Limb (tissue), 2 donors: Measurements from ENCODE around the gene TMEM225B.
"Not testable (repeated sequence)": the region's sequence is repeated elsewhere in the genome, so short reads cannot be mapped to it uniquely, and the experiment has no call there.

Experiments
- DNase-seq, 2 donors: peaks; one replicate each; pipeline ENCODE4 v3.0.0-alpha.2; 2016; ENCODE audit errors: extremely low spot score in 2 of 2

The TMEM225B gene

DNA sequence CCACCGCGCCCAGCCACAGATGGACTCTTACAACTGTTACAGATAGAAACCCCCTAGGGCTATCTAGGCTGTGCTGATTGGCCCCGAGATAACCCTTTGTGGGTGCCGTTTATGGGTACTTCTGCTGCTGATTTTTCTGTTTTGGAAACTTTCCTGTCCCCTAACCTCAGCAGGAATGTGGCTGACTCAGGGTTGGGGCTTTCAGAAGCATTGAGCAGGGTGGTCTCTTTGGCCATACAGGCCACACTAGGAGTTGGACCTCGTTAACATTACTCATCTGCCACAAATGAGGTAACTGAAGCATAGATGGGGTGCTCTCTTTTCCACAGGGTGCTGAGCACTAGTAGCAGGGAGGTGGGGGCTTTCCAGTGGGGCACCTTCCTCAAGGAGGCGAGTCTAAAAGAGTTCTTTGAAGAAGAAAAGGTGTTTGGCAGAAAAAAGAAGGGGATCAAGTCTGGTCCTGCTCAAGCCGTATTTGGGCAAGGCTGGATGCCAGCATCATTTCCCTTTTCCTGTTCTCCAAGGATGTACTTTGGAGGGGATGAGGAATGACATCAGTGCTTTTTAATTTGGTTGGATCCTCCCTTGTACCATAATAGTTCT is 25.1 kb downstream of the TMEM225B start:
- DNase-seq, result no peak

DNA sequence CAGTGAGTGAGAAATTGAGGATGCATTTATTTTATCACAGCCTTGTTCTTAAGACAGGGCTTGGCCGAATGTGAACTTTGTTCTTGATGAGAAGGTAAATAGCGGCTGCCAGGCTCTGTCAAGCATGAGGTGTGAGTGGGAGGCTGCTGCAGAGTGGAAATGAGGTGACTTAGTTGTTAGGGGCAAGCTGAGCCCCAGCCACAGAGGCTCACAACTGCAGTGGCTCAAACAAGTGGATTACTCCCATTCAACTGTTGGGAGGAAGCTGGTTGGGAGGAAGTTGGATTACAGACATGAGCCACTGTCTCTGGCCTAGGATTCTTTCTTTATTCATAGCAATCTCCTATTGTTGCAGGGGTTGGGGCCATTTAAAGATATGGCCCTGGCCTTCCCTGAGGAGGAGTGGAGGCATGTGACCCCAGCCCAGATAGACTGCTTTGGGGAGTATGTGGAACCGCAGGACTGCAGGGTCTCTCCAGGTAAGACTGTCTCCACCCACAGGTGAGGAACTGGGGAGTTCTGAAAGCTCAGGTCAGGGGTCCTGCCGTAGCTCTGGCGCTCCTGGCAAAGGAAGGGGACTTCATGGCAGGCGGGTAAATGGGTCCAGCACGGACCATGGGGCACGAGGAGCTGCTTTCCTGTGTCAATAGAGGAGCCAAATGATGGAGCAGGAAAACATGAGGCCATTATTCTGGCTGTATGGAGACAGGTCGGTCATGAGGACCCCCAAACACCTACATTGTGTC is 25.8 kb downstream of the TMEM225B start:
- DNase-seq, result no peak

DNA sequence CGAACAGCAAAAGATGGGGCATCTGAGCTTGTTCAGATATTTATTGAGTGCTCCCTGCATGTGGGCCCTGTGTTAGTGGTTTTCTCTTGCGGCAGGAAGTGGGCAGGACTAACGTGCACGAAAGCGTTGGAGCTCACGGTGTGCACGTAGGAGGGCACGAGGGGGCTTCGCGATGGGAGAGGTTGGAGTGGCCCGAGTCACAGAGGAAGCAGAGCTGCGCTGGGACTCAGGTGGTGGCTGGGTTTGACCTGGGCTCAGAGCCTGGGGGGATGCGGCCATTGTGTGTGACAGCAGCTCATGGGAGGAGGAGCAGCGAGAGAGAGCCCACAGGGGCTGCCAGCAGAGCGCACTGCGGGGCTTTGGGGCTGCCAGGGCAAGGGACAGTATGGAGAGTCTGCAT is 26.4 kb downstream of the TMEM225B start:
- DNase-seq, result no peak

DNA sequence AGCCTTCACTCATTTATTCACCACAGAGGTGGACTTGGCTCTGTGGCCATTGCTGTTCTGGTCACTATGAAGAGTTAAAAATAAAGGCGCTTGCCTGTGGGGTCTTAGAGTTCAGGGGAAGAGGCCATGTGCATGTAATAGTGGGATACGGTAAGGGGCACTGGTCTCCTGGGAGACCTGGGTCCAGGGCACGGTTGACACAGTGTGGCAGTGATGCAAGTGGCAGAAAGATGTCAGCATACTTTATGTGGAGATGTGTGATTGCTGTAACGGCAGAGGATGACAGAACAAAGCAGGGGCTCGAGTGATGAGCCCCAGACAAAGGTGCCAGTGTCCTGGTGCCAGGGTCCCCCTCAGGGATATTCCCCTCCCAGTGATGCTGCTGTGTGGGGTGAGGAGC is 27.3 kb downstream of the TMEM225B start:
- no peak for DNase-seq

DNA sequence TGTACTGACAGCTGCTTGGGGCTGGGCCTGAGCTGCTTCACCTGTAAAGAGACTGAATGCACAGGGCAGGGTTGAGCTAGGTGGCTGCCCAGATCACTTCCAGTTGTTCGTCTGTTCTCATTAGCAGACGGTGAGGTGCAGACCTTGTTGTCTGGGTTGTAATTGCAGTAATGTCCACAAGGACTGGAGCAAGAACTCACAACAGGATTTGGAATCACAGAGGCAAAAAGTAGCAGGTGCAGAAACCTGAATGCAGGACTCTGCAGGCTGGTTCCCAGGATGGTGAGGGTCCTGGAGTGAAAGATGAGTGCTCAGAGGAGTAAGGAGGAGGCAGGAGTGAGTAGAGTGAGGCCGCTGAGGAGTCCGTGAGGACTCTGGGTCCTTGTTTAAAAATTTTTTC is 27.9 kb downstream of the TMEM225B start:
- no peak for DNase-seq

DNA sequence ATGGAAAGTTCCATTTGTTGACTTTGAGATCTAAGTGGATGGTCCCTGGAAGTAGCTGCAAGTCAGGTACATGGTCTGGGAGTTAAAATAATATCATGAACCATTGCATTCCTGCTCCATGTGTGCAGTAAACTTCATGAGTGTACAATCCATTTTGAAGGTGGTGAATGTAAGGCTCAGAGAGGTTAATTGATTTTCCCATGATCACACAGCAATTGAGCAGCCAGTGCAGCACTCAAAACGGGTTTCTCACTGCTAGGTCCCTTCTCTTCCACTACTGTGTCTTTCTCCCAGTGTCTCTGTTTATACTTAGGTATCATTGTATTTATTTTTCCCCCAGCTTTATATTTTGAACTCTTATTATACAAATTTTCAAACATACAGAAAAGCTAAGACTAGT is 28.6 kb downstream of the TMEM225B start:
- DNase-seq, result no peak

DNA sequence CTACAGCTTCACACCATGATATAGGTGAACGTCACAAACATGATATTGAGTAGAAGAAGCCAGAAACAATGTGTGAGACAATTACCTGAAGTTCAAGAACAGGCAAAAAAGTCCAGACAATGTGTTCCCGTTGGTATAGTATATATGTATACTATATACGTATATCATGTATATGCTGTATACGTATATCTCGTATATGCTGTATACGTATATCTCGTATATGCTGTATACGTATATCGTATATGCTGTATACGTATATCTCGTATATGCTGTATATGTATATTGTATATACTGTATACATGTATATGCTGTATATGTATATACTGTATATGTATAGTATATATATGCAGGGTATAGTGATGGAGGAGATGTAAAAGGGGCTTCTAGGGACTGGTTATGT is 29.4 kb downstream of the TMEM225B start:
- no peak for DNase-seq

DNA sequence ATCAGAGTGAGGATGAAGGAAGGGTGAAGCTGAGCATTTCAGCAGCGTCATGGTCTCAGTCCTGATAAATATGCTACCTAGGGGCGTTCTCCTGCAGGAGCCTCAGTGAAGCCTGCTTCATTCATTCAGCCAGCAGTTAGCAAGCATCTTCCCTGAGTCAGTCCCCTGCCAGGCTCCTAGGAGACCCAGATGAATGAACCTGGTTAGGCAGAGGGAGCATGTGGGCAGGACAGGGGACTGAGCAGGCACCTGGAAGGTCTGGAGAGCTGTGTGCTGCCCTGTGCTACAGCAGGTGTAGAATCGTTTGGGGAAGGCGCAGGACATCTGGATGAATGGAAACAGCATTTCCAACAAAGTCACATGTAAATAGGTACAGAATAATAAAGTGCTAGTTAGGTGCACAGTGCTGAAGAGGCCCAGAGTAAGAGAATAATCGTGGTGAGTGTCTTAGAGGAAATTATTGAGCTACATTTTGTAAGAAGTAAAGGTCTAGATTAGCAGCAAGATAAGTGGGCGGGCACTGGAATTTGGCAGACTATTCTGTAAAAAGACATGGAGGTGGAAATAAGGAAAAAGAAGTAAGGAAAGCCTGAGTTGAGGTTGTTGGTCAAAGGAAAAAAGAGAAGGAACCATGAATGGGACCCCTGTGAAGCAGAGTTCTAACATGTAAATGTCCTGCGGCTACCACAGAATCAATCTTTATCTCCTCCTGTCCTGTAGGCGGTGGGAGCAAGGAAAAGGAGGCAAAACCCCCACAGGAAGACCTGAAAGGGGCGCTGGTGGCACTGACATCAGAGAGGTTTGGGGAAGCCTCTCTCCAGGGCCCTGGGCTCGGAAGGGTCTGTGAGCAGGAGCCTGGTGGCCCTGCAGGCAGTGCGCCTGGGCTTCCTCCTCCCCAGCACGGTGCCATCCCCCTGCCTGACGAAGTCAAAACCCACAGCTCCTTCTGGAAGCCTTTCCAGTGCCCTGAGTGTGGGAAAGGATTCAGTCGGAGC is 30.7 kb downstream of the TMEM225B start:
- DNase-seq, result no peak

DNA sequence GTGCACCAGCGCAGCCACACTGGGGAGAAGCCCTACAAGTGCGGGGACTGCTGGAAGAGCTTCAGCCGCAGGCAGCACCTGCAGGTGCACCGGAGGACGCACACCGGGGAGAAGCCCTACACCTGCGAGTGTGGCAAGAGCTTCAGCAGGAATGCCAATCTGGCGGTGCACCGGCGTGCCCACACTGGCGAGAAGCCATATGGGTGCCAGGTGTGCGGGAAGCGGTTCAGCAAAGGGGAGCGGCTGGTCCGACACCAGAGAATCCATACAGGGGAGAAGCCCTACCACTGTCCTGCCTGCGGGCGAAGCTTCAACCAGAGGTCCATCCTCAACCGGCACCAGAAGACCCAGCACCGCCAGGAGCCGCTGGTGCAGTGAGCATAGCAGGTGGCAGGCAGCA is 31.6 kb downstream of the TMEM225B start:
- DNase-seq, result no peak

DNA sequence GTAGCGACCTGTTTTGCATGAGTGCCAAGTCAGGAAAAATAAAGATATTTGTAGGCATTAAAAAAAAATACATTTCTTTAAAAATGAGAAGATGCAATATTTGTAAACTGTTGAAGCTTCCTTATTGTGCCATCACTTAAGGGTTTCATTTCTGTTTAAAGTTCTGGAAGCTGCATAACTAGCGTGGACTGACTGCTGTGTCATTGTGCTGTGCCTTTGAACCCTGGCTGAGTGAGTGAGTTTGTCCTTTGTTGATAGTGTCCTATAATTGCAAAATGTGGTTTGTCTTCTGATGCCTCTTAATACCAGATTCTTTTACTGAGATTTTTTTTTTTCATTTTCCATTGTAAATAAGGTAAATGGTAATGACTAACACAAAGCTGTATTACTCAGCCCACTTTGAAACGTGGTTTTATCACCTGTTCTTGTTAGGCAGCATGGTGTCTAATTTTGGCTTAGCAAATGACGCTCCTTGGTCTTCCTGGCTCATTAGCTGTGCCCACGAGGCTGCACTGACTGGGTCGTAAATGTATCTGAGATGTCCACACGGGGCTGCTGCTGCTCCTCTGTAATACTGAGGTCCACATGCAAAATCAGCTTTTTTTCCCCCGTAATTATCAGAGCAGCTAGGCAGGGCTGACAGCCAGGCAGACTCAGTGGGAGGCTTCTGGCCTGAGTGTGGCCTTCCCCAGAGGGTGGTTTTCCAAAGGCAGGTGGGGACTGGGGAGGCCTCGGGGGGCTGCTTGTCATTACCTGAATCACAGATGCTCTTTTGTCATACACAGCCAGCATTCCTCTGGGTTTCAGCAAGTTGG is 33.4 kb downstream of the TMEM225B start:
- no peak for DNase-seq

DNA sequence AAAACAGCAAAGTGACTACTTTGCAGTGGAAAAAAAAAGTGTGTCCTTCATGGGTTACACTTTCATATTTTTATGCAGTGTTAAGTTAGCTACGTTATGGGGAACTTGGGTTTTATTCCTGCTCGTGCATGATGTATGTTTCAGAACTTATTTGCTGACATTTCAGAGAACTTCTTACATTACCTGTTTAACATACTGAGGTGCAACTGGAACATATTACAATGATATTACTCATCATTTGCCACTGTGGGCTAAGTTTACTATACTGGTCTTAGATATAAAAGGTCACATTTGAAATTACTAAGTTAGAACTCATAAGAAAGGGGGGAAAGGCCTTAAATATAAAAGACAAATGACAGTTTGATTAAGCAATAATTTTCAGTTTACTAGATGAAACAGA is 39.3 kb downstream of the TMEM225B start:
- not testable (repeated sequence) for DNase-seq

DNA sequence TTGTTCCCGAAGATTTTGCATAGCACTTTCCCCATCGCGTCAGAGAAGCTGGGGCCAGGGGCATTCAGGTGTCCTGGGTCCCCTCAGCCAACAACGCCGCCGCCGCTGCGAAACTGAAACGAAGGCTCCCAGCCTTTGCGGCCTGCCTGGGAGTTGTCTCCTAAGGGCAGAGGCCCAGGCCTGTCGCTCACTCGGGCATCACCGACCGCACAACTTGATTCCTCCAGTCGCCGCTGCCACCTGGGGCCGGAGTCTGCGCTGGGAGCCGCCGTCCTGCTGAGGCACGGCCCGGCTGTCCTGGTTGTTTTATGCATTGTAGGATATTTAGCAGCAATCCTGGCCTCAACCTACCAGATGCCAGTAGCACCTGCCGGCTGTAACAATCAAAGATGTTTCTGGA is 40.7 kb downstream of the TMEM225B start:
- DNase-seq, result no peak

DNA sequence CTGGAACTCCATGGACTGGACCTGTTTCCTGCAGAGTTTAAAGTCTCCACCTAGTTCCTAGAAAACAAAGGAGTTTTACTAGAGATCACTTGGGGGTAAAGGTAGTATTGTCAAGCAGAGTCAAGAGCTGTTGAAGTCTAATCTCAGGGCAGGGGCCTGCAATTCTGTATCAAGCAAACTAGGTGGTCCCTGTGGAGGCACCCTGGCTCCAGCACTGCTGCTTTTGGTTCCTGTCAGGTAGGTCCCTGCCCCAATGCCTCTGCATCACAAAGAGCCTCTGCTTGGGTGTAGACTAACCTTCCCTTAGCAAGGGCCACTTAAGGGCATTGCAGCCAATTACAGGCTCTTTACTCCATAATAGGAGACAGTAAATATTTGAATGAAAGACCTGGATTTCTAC is 41.2 kb downstream of the TMEM225B start:
- DNase-seq, result no peak

DNA sequence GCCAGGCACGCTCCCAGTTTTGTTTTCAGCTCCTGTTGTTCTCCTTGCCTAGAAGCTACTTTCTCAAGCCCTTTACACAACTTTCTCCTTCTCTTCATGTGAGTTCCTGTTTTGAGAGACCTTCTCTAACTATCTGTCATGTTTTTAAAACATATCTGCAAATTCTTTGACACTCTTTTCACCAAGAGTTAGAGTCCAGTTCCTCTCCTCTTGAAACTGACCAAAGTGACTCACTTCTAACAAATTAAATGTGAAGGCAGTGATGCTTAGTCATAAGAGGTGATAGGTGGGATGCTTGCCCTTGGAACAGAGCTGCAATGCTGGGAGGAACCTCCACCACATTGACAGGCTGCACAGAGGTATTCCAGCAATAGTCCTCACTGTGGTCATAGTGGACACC is 44.0 kb downstream of the TMEM225B start:
- DNase-seq, result no peak

DNA sequence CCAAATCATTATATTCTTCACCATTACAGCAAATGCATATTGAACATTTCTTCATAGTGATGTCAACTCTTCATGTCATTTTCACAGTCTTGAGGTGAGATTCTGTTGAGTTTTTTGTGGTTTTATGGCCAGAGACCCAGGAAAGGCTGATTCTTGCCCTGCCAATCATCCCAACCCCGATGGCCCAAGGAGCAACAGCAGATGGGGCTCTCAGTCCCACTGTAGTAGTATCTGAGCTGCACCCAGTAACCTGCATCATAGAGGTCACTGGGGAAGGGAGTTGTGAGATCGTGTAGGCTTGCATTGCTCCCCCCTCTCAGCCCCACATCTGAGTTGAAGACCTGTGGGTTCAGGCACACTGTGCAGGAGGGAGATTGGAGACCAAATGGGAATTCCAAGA is 45.4 kb downstream of the TMEM225B start:
- no peak for DNase-seq

DNA sequence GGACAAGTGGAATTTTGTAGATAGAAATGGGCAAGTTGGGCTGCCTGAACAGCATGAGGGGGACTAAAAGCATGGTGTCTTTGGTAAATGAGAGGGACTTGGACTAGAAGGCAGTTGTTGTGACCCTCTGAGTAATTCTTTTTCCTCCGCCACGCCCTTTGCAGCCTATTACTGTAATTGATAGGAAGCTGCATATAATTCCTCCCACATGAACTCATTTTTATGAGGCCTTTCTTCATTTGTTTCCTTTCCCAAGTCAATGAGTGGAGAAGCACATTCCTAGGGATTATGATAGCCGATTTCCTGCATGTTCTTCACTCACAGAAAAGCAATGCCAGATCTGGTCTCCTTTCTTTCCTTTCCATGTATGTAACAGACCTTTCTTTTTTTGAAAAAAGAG is 46.4 kb downstream of the TMEM225B start:
- DNase-seq, result no peak

DNA sequence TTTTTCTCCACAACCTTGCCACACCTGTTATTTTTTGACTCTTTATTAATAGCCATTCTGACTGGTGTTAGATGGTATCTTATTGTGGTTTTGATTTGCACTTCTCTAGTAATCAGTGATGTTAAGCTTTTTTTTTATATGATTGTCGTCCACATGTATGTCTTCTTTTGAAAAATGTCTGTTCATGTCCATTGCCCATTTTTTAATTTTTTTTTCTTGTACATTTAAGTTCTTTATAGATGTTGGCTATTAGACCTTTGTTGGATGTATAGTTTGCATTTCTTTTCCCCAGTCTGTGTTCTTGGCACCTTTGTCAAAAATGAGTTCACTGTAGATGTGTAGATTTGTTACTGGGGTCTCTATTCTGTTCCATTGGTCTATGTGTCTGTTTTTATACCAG is 47.5 kb downstream of the TMEM225B start:
- DNase-seq, result no peak

DNA sequence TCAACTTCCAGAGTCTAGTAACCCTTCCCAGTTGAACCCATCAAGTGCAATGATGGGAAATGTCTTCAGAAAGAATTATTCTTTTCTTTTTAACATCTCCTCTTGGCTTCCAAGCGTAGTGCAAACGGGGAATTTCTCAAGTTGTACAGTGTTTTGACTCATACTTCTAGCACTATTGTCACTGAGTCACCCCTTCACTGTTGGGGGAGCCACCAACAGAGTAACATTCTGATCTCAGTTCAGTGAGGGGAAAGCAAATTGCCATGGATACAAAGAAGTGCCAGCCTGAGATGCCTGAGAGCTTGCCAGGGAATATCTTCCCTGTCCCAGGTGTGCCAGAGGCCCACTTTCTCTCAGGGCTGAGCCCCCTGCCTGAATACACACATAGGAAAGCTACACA is 50.8 kb downstream of the TMEM225B start:
- DNase-seq, result no peak

DNA sequence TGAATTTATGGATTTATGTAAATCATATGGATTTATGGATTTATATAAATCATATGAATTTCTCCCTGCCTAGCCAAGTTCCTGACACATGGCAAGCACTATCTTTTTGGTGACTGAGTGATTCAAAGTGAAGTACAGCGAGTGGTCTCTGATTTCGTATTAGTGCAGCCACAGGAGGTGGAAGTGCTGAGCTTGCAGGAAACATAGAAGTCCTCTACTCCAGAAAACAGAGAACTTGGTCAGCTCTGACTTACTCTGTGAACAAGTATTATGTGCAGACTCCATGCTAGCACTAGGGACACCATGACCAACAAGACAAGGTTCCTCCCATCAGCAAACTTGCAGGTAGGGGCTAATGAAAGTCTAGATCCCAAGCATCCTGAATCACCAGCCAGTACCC is 53.2 kb downstream of the TMEM225B start:
- DNase-seq, result no peak

DNA sequence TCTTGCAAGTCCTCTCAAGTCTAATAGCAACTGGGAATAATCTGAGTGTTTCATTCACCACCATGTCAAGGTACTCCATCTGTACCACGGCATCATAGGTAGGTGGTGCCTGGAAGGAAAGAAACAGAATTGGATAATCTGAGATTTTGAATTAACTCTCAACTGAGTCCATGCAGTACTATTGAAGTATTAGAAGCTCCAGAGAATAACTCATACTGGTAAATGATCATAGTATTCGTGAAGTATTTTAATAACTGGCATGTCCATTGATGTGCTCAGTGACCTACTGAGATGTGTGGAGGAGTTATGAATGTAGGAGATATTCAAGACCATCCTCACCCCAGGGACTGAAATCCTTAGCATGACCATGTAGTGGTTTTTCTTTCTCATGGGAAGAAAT is 54.6 kb downstream of the TMEM225B start:
- DNase-seq, result no peak

DNA sequence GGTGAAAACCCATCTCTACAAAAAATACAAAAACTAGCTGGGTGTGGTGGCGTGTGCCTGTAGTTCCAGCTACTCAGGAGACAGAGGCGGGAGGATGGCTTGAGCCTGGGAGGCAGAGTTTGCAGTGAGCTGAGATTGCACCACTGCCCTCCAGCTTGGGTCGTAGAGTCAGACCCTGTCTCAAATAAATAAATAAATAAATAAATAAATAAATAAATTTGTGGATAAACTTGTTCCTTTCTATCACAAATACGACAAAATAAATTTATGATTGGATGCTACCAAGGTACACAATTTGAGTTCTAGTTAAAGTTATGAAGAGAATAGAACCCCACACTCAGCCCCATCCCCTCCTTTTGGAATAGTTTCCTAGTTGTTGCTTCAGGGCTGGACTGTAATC is 55.2 kb downstream of the TMEM225B start:
- not testable (repeated sequence) for DNase-seq
